IPS-18c (cell line): ENCODE measurements around the gene FAM229A.
"Not testable (repeated sequence)": the region's sequence is repeated elsewhere in the genome, so short reads cannot be mapped to it uniquely, and the experiment has no call there.

Experiments used
- H3K4me3 ChIP-seq: 2 replicates; pipeline ENCODE4 v1.7.0; 2013; ENCODE audit warnings: low read depth, mild to moderate bottlenecking, low read length, moderate library complexity; ENCODE audit not compliant: insufficient read depth
- H3K9me3 ChIP-seq: one replicate; pipeline ENCODE4 v1.6.1; 2013; ENCODE audit warnings: mild to moderate bottlenecking, low read length, moderate library complexity; ENCODE audit not compliant: control insufficient read depth, insufficient read depth

FAM229A gene

GRCh38 chr1:32362474-32363313 lies at the start of gene FAM229A, which contains the start of gene TSSK3:
Gene FAM229A (minus strand): TSS chr1:32362485. CDS start chr1:32362091, 394 bp downstream.
Gene TSSK3 (plus strand): TSS chr1:32362539. CDS start chr1:32362702, 163 bp downstream.
- Histone ChIP-seq H3K9me3 (no peaks in the 10 kb centered on the region), H3K4me3 (peak within 1 kb of the TSS; percentile 52)

- H3K4me3 ChIP-seq, result no peak overlapping the region
Observed at GRCh38 chr1:32411261-32411660, 49.0 kb upstream of the FAM229A start.

GRCh38 chr1:32406629-32407111 lies 44.4 kb upstream of the FAM229A start:
- H3K4me3 ChIP-seq, result no peak overlapping the region
- H3K9me3 ChIP-seq, result no peaks in the 10 kb centered on the region

More at GRCh38 chr1:32411261-32411660, 49.0 kb upstream of the FAM229A start:
- peaks cover 12% of the 10 kb centered on the region for H3K9me3 ChIP-seq

GRCh38 chr1:32405672-32406467 lies 43.6 kb upstream of the FAM229A start:
- Histone ChIP-seq H3K9me3 (no peaks in the 10 kb centered on the region), H3K4me3 (no peak overlapping the region)

GRCh38 chr1:32404946-32405345 lies 42.7 kb upstream of the FAM229A start:
- H3K9me3 ChIP-seq, result no peaks in the 10 kb centered on the region
- H3K4me3 ChIP-seq, result no peak overlapping the region

- Histone ChIP-seq H3K4me3 (no peak overlapping the region), H3K9me3 (no peaks in the 10 kb centered on the region)
Observed at GRCh38 chr1:32400876-32401631, 38.8 kb upstream of the FAM229A start.

GRCh38 chr1:32399843-32400242 lies 37.6 kb upstream of the FAM229A start:
- Histone ChIP-seq H3K9me3 (no peaks in the 10 kb centered on the region), H3K4me3 (no peak overlapping the region)

- Histone ChIP-seq H3K4me3 (no peak overlapping the region), H3K9me3 (no peaks in the 10 kb centered on the region)
Observed at GRCh38 chr1:32398401-32398800, 36.1 kb upstream of the FAM229A start.

- H3K4me3 ChIP-seq, H3K9me3 ChIP-seq: not testable (repeated sequence)
Observed at GRCh38 chr1:32396524-32396923, 34.2 kb upstream of the FAM229A start.

GRCh38 chr1:32394890-32395432 lies 32.7 kb upstream of the FAM229A start:
- Histone ChIP-seq H3K9me3 (no peaks in the 10 kb centered on the region), H3K4me3 (peak overlapping the region; percentile 73)

GRCh38 chr1:32394141-32394889 lies 32.0 kb upstream of the FAM229A start, which contains the start of gene BSDC1:
Gene BSDC1 (minus strand): TSS chr1:32394441. CDS start chr1:32394414, 27 bp downstream.
- peak within 1 kb of the TSS; percentile 100 for H3K4me3 ChIP-seq

GRCh38 chr1:32393832-32394140 lies 31.5 kb upstream of the FAM229A start:
- Histone ChIP-seq H3K4me3 (peak overlapping the region; percentile 100), H3K9me3 (no peaks in the 10 kb centered on the region)

More at GRCh38 chr1:32394141-32394889, 32.0 kb upstream of the FAM229A start, which contains the start of gene BSDC1:
- no peaks in the 10 kb centered on the region for H3K9me3 ChIP-seq

- Histone ChIP-seq H3K9me3 (no peaks in the 10 kb centered on the region), H3K4me3 (peak overlapping the region; percentile 100; the same call in 1 of the 2 replicates)
Observed at GRCh38 chr1:32393136-32393535, 30.9 kb upstream of the FAM229A start.

GRCh38 chr1:32392325-32392724 lies 30.0 kb upstream of the FAM229A start:
- Histone ChIP-seq H3K9me3 (no peaks in the 10 kb centered on the region), H3K4me3 (no peak overlapping the region)

- no peak overlapping the region for H3K4me3 ChIP-seq
- no peaks in the 10 kb centered on the region for H3K9me3 ChIP-seq
Observed at GRCh38 chr1:32390904-32391870, 28.9 kb upstream of the FAM229A start.
